Stimulated activated CD4-positive, alpha-beta T cell treated with anti-CD3 and anti-CD28 coated beads, Interleukin-15, amount 100 ng/mL, for 48 hours (primary cell): Measurements from ENCODE around the gene CTNNA2.
"Not testable (repeated sequence)": the region's sequence is repeated elsewhere in the genome, so short reads cannot be mapped to it uniquely, and the experiment has no call there.

Experiments
- DNase-seq, 2 donors: peaks; one replicate each; pipeline ENCODE4 v3.0.0-alpha.2; 2020; ENCODE audit warnings: low read depth in 2 of 2

The CTNNA2 gene

GRCh38 chr2:80078290-80079036 lies 565.6 kb downstream of the CTNNA2 start:
- DNase-seq, result no peak

- DNase-seq, result no peak
Observed at GRCh38 chr2:80080957-80081356, 568.1 kb downstream of the CTNNA2 start.

GRCh38 chr2:80086831-80087230 lies 574.0 kb downstream of the CTNNA2 start:
- DNase-seq, result no peak

DNA sequence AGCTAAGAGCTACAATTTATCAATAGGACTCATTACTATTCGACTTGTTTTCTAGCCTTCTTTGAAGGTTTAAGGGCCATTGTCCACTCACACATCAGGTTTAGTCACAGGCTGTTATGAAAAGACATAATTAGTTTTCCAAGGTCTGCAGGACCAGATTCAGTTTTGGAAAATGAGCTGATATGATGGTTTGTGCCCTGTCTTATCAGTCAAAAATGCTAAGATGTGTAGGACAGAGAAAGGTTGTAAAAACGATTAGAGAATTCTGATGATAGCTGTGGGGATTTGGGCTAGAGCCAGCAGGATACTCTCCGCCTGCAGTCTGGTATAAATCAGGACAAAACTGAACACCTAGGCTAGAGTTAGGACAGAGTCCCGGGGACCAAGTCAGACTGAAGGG lies 578.4 kb downstream of the CTNNA2 start:
- DNase-seq, result no peak

- DNase-seq, result no peak
Observed at GRCh38 chr2:80092474-80092873, 579.6 kb downstream of the CTNNA2 start.

GRCh38 chr2:80098503-80098902 lies 585.7 kb downstream of the CTNNA2 start:
- not testable (repeated sequence) for DNase-seq

- DNase-seq, result no peak
Observed at GRCh38 chr2:80102026-80102425, 589.2 kb downstream of the CTNNA2 start.

GRCh38 chr2:80105015-80105640 lies 592.3 kb downstream of the CTNNA2 start:
- no peak for DNase-seq

DNA sequence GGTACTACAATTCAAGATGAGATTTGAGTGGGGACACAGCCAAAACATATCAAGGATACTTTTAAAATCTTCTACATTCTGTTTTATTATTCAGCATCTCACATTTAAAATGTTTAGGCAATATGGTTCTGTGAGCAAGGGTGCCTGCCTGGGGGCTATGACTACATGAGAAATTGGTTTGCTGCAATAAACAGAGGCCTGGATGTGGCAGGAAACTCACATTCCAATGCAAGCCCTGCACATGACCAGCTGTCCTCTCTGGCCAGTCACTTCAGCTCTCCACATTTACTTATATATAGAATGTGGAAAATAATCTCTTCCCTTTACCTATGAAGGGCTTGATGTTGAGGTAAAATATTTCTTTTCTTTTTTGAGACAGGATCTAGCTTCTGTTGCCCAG lies 598.3 kb downstream of the CTNNA2 start:
- no peak for DNase-seq

- no peak for DNase-seq
Observed at GRCh38 chr2:80112790-80113189, 599.9 kb downstream of the CTNNA2 start.

GRCh38 chr2:80113399-80113798 lies 600.5 kb downstream of the CTNNA2 start:
- DNase-seq, result no peak

- DNase-seq, result no peak
Observed at GRCh38 chr2:80114812-80115211, 602.0 kb downstream of the CTNNA2 start.

- no peak for DNase-seq
Observed at GRCh38 chr2:80117401-80117800, 604.5 kb downstream of the CTNNA2 start.

DNA sequence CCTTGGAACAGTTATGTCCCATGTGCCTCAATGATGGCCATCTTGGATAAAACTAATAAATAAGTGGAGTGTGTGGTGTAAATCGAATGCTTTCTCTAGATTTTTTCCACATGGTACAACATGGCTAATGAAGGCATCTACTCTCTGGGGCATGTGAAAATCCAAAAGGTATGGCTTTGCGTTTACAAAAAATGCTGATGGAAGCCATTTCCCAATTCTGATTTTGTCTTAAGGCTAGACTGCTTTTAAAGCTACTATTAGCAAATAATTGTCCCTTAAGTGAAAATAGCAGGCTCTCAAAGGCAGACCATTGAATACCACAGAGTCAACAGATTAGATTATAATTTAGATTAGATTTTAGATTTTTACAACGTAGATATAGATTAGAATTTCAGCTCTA lies 608.0 kb downstream of the CTNNA2 start:
- DNase-seq, result no peak

- no peak for DNase-seq
Observed at GRCh38 chr2:80122675-80123074, 609.8 kb downstream of the CTNNA2 start.

GRCh38 chr2:80126596-80127189 lies 613.8 kb downstream of the CTNNA2 start:
- no peak for DNase-seq

DNA sequence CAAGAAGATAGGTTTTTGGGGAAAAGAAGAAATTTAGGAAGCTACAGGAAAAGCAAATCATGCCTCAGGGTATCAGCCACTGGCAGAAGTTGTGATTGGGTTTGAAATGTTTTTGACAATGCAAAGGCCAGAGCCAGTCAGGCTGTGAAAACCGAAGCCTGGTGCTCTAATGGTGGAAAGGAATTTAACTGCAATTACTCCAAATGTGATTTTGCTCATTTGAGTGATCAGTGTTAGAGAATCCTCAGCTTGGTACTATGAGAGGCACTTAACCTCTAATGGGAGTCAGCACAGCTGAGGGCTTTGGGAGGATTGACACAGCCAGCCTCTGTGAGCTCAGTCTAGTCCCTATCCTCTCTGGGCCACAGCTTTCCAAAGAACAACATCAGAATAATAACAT lies 615.2 kb downstream of the CTNNA2 start:
- DNase-seq, result no peak

DNA sequence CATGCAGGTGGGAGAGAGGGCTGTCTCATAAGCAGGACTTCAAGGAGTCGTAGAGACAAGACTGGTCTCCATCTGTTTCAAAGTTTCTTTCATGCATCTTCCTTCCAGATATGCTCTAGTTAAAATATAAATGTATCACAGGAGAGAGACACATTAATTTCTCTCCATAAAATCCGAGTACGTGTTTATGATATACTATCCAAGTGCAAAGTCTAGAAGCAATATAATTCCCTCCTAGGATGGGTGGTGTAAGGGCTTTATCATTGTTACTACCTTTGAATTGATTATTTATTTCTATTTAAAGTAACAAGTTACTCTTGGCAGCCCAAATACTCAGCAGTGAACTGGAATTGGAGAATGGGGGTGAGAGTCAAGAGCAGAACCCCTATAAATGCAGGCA lies 619.4 kb downstream of the CTNNA2 start:
- no peak for DNase-seq

DNA sequence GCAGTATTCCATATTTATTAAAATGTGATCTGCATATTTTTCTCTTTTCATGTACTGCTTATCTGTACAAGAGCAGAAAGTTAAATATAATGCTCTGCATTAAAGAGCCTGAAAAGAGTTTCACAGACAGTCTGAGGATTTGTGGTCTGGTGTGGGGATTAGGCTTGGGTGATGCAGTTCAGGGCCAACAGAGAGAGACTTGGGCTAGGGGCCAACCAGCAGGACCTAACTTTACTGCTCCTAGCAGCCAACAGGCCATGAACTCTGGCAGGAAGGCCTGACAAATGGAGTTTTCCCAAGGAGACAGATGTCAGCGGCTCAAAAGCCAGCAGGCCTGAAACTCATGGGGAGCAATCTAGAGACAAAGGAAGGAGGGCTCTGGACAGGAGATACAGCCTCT lies 622.1 kb downstream of the CTNNA2 start:
- no peak for DNase-seq

- DNase-seq, result no peak
Observed at GRCh38 chr2:80136338-80136737, 623.5 kb downstream of the CTNNA2 start.

DNA sequence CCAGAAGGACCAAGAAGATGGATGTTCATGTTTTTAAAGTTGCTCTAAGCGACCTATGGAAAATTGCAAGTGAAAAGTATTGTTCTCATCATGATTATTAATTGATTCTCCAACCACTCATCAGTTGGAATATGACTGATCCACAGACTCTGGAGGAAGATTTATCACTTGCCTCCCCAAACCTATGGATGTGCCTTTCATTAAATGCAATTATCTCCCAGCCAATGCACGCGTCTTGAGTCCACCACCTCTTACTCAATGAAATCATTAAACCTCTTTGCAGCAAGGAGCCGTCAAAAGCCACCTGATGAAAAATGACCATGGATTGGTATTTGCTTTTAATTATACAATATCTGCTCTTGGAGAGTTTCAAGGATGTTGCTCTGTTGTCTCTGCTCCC lies 626.1 kb downstream of the CTNNA2 start:
- no peak for DNase-seq

GRCh38 chr2:80141007-80141726 lies 628.3 kb downstream of the CTNNA2 start:
- no peak for DNase-seq

DNA sequence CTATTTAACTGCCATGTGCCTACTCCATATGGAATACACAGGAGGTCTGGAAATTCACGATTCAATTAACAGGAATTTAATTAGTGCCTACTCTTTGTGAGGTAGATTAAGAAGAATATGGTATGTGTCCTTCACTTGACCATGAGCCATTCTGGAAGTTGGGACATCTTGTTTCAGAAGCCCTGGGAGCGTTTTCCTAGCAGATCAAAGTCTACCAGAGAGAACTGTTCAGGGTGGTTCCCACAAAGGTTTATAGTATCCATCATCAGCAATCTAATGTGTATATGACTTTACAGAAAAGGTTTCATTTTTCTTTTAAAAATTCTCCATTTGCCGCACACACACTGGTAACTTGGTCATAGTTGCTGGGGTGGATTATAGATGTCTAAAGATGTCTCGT lies 632.6 kb downstream of the CTNNA2 start:
- DNase-seq, result no peak
